Loucy (cell line): Measurements from ENCODE around the gene PNPLA6.

Experiments
- H2AFZ ChIP-seq: fragments of 200-600 bp; sonication (generic); 2 replicates; pipeline ENCODE4 v1.6.0; 2016; ENCODE audit warnings: antibody characterized with exemption, mild to moderate bottlenecking, low read length, moderate library complexity
- H3F3A ChIP-seq: fragments of 200-600 bp; 2 replicates; pipeline ENCODE4 v1.6.0; 2016; ENCODE audit warnings: antibody characterized with exemption, low read depth, mild to moderate bottlenecking
- H3K27me3 ChIP-seq: fragments of 200-600 bp; sonication (generic); 2 replicates; pipeline ENCODE4 v1.6.1; 2014; ENCODE audit warnings: low read length, mild to moderate bottlenecking; ENCODE audit not compliant: insufficient read depth, poor library complexity, severe bottlenecking
- H3K36me3 ChIP-seq: fragments of 200-600 bp; sonication (generic); 2 replicates; pipeline ENCODE4 v1.6.1; 2016; ENCODE audit warnings: low read length; ENCODE audit not compliant: insufficient read depth
- H3K4me1 ChIP-seq: fragments of 200-600 bp; sonication (generic); 2 replicates; pipeline ENCODE4 v1.5.1; 2014; ENCODE audit warnings: low read length, mild to moderate bottlenecking; ENCODE audit not compliant: insufficient read depth, poor library complexity, severe bottlenecking
- H3K4me2 ChIP-seq: fragments of 200-600 bp; sonication (generic); 2 replicates; pipeline ENCODE4 v1.6.0; 2014; ENCODE audit warnings: antibody characterized with exemption, low read length, low read depth, mild to moderate bottlenecking; ENCODE audit not compliant: poor library complexity, severe bottlenecking
- H3K4me3 ChIP-seq: fragments of 200-600 bp; sonication (generic); 2 replicates; pipeline ENCODE4 v1.5.1; 2014; ENCODE audit warnings: low read length, mild to moderate bottlenecking, mixed read lengths; ENCODE audit not compliant: poor library complexity, severe bottlenecking
- H3K79me2 ChIP-seq: fragments of 200-600 bp; sonication (generic); 2 replicates; pipeline ENCODE4 v1.6.1; 2014; ENCODE audit warnings: low read length; ENCODE audit not compliant: insufficient read depth
- H3K9ac ChIP-seq: fragments of 200-600 bp; sonication (generic); 2 replicates; pipeline ENCODE4 v1.6.0; 2014; ENCODE audit warnings: mild to moderate bottlenecking, low read depth, low read length, moderate library complexity; ENCODE audit not compliant: poor library complexity, severe bottlenecking
- H3K9me2 ChIP-seq: fragments of 200-600 bp; sonication (generic); replicated peaks from 2 replicates; pipeline ENCODE4 v1.6.1; 2016; ENCODE audit warnings: low read depth, low read length, mixed read lengths
- H3K9me3 ChIP-seq: fragments of 200-600 bp; sonication (generic); 2 replicates; pipeline ENCODE4 v1.6.1; 2014; ENCODE audit warnings: mild to moderate bottlenecking, antibody characterized with exemption, low read length, low read depth; ENCODE audit not compliant: insufficient read depth
- H4K20me1 ChIP-seq: fragments of 200-600 bp; sonication (generic); 2 replicates; pipeline ENCODE4 v1.6.0; 2014; ENCODE audit warnings: antibody characterized with exemption, low read length, mild to moderate bottlenecking; ENCODE audit not compliant: insufficient read depth, poor library complexity, severe bottlenecking
- CTCF ChIP-seq: fragments of 200-600 bp; sonication (generic); conservative IDR thresholded peaks from 2 replicates; pipeline ENCODE4 v1.5.1; 2014; ENCODE audit warnings: mild to moderate bottlenecking, antibody characterized with exemption, low read length
- EZH2phosphoT487 ChIP-seq: fragments of 200-600 bp; IDR thresholded peaks from 2 replicates; pipeline ENCODE4 v1.6.1; 2018; ENCODE audit warnings: antibody characterized with exemption, mild to moderate bottlenecking, moderate library complexity, borderline replicate concordance

Gene PNPLA6

GRCh38 chr19:7524523-7524922 is 11.0 kb upstream of the PNPLA6 start:
- H3K4me2 ChIP-seq: no peak overlapping the region
- no peaks in the 10 kb centered on the region for H3K27me3 ChIP-seq
- no peaks in the 10 kb centered on the region for H4K20me1 ChIP-seq
- no peak overlapping the region for H2AFZ ChIP-seq
- no peak for TF ChIP-seq EZH2phosphoT487
- TF ChIP-seq CTCF: no peak
- H3F3A ChIP-seq: no peaks in the 10 kb centered on the region
- no peak overlapping the region for H3K4me3 ChIP-seq
- no peaks in the 10 kb centered on the region for H3K79me2 ChIP-seq
- H3K4me1 ChIP-seq: peaks cover 10% of the 10 kb centered on the region
- H3K36me3 ChIP-seq: no peaks in the 10 kb centered on the region
- H3K9me3 ChIP-seq: no peaks in the 10 kb centered on the region
- no peak overlapping the region for H3K9ac ChIP-seq
- no peaks in the 10 kb centered on the region for H3K9me2 ChIP-seq

- Histone ChIP-seq H3K36me3 (no peaks in the 10 kb centered on the region), H4K20me1 (no peaks in the 10 kb centered on the region), H3K4me3 (no peak overlapping the region), H3K27me3 (no peaks in the 10 kb centered on the region), H3F3A (no peaks in the 10 kb centered on the region), H3K79me2 (no peaks in the 10 kb centered on the region), H3K9me2 (no peaks in the 10 kb centered on the region), H3K9ac (no peak overlapping the region), H3K9me3 (no peaks in the 10 kb centered on the region), H3K4me2 (no peak overlapping the region), H3K4me1 (peaks cover 10% of the 10 kb centered on the region), H2AFZ (no peak overlapping the region)
- no peak for TF ChIP-seq CTCF
- TF ChIP-seq EZH2phosphoT487: no peak
Observed at GRCh38 chr19:7524992-7525739, 10.4 kb upstream of the PNPLA6 start.

- H3K36me3 ChIP-seq: no peaks in the 10 kb centered on the region
- no peak overlapping the region for H3K4me3 ChIP-seq
- H3K79me2 ChIP-seq: no peaks in the 10 kb centered on the region
- no peaks in the 10 kb centered on the region for H3F3A ChIP-seq
- H3K4me2 ChIP-seq: no peak overlapping the region
- no peaks in the 10 kb centered on the region for H3K9me2 ChIP-seq
- no peaks in the 10 kb centered on the region for H4K20me1 ChIP-seq
- H3K4me1 ChIP-seq: peaks cover 10% of the 10 kb centered on the region
- TF ChIP-seq CTCF (no peak), EZH2phosphoT487 (no peak)
- H3K9ac ChIP-seq: no peak overlapping the region
- no peaks in the 10 kb centered on the region for H3K27me3 ChIP-seq
- no peaks in the 10 kb centered on the region for H3K9me3 ChIP-seq
- no peak overlapping the region for H2AFZ ChIP-seq
Observed at GRCh38 chr19:7526059-7526929, 9.2 kb upstream of the PNPLA6 start.
